GM12865 (cell line): Measurements from ENCODE around the gene HLA-E.

Source experiments
- DNase-seq: peaks from one replicate; pipeline ENCODE4 v3.0.0; 2010; ENCODE audit warnings: low read depth
- H3K4me3 ChIP-seq: 2 replicates; pipeline ENCODE4 v1.5.1; 2011; ENCODE audit warnings: mild to moderate bottlenecking, low read depth, low read length, control low read depth
- TF ChIP-seq, protein P1 (sequence below): IDR thresholded peaks from 2 replicates; pipeline ENCODE4 v1.5.1; 2011; ENCODE audit warnings: low read length, control low read depth, low read depth, inconsistent platforms; ENCODE audit not compliant: insufficient read depth; ENCODE audit errors: missing control alignments

HLA-E gene

DNA sequence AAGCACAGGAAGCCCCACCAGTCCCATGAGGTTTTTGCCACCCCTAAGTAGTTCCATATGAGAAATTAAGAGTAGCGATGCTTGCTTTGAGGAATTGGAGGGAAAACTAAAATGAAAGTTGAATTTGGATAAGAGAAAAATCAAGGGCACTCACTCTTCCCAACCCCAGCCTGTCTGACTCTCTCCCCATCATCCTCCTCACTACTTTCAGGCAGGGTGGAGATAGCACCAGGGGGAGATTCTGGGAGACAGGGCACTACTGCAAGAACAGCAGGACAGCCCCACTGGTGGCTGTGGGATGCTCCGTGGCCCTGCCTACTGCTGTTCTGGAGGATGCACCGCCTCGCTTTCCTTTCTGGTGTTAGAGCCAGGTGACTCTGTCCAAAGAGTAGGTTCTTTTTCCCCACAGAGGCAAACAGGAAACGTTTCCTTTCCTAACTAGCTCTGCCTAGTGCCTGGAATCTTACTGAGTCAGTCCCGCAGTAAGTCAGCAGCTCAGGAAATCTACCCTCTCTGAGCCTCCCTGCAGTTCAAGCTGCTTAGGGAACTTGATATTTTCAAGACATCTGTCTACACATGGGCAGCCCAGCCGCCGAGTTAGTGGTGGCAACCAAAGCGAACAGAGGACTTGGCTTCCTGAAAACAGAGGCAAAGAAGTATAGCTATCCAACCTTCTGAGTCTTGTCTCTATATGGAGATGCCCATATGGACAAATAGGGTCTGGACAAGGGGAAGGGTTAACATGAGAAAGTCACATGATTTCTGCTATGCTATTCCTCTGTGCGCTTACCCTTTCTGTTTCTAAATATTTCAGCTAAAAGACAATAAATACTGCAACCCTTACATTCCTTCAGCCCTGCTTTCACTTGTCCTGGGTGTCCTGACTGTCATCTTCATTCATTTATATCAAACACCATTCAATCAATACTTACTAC is 11.4 kb downstream of the HLA-E start:
- TF ChIP-seq, protein P1, sequence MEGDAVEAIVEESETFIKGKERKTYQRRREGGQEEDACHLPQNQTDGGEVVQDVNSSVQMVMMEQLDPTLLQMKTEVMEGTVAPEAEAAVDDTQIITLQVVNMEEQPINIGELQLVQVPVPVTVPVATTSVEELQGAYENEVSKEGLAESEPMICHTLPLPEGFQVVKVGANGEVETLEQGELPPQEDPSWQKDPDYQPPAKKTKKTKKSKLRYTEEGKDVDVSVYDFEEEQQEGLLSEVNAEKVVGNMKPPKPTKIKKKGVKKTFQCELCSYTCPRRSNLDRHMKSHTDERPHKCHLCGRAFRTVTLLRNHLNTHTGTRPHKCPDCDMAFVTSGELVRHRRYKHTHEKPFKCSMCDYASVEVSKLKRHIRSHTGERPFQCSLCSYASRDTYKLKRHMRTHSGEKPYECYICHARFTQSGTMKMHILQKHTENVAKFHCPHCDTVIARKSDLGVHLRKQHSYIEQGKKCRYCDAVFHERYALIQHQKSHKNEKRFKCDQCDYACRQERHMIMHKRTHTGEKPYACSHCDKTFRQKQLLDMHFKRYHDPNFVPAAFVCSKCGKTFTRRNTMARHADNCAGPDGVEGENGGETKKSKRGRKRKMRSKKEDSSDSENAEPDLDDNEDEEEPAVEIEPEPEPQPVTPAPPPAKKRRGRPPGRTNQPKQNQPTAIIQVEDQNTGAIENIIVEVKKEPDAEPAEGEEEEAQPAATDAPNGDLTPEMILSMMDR = no peak
- no peak for DNase-seq
- no peak overlapping the region for H3K4me3 ChIP-seq

GRCh38 chr6:30507849-30508827 is 18.8 kb downstream of the HLA-E start:
- peak overlapping the region; percentile 40 for H3K4me3 ChIP-seq
- DNase-seq = peak; percentile 84
- TF ChIP-seq, protein P1 = no peak

DNA sequence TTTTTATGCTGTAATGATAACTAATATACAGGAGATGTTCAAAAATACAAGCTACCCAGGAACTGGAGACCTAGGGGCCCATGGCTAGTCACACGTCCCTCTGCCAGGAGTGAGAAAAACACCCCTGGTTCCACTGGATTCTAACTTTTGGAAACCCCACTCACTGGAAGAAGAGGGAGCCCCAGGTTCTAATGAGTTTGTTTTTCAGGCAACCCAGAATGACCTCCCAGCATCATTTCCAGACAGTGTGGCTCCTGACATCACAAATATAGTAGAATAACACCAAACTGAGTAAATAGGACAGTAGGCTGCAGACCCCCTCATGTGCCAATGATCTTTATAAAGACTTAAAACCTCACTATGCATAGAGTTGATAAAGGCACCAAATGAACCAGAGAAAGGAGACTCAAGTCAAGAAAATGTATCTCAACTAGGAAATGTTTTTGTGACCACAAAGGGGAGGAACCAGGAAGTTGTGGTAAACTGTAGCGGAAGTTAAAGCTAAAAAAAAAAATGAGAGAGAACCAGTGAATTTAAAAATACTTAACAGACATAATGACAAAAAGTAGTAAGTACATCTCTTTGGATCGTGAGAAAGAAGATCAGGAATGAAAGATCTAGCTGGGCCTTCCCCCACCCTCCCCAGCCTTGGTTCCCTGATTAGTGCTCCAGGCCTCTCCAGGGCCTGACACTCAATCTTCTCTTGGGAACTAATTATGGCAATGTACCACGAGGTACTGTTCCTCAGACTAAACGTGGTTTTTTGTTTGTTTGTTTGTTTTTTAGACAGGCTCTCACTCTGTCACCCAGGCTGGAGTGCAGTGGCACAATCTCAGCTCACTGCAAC is 19.8 kb downstream of the HLA-E start:
- peak overlapping the region; percentile 40 for H3K4me3 ChIP-seq
- TF ChIP-seq, protein P1 = no peak

DNA sequence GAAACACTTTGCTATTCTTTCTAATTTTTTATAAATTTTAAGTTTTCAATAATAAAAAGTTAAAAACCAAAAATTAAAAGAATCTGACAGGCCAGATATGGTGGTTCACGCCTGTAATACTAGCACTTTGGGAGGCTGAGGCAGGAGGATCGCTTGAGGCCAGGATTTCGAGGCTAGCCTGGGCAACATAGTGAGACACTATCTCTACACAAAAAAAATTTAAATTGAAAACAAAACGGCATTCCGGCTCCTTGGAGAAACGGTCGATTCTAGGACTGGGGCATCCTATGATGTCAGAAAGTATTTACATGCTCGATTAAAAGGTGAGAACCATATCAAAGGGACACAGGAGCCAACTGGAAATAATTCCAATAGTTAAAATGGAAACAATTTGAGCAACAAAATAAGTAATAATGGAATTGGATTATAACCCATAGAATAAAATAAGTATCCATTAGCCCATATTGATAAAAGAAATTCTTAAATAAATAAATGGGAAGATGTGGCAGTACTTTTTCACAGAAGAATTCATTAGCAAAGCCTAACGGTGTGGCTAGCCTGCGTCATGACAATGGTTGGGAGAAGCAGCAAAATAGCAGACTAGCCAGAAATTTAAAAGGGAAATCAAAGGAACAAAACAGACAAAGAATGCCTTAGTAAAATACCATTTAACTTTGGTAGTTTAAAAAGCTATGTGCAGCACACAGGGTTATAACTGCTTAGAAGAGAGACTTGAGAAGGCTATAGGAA is 21.3 kb downstream of the HLA-E start:
- no peak for DNase-seq
- no peak overlapping the region for H3K4me3 ChIP-seq
- TF ChIP-seq, protein P1 = no peak

More for the DNA sequence above, 19.8 kb downstream of the HLA-E start:
- peak; percentile 86 for DNase-seq

- TF ChIP-seq, protein P1 = no peak
- DNase-seq = no peak
- H3K4me3 ChIP-seq = no peak overlapping the region
Observed at GRCh38 chr6:30511169-30511546, 21.8 kb downstream of the HLA-E start.
